HG02885 (cell line): ENCODE data around the gene SPARC.
"Not testable (repeated sequence)": the region's sequence is repeated elsewhere in the genome, so short reads cannot be mapped to it uniquely, and the experiment has no call there.

ENCODE experiments used
- ATAC-seq: cut with Tn5 transposase; IDR thresholded peaks from one replicate; pipeline ENCODE4 v1.9.1; 2021; ENCODE audit warnings: mild to moderate bottlenecking; ENCODE audit not compliant: unreplicated experiment, poor library complexity

The SPARC gene

GRCh38 chr5:151680944-151681427 lies 5.7 kb downstream of the SPARC start:
- no peak for ATAC-seq

GRCh38 chr5:151680156-151680505 lies 6.6 kb downstream of the SPARC start:
- not testable (repeated sequence) for ATAC-seq

GRCh38 chr5:151679421-151680155 lies 7.1 kb downstream of the SPARC start:
- no peak for ATAC-seq

- no peak for ATAC-seq
Measured at GRCh38 chr5:151678713-151679112, 8.0 kb downstream of the SPARC start.

- ATAC-seq = no peak
Measured at GRCh38 chr5:151677776-151678545, 8.8 kb downstream of the SPARC start.

GRCh38 chr5:151676719-151677118 lies 10.0 kb downstream of the SPARC start:
- no peak for ATAC-seq

- ATAC-seq = no peak
Measured at GRCh38 chr5:151676314-151676712, 10.4 kb downstream of the SPARC start.

GRCh38 chr5:151675611-151676313 lies 11.0 kb downstream of the SPARC start:
- peak; percentile 67 for ATAC-seq

- ATAC-seq = peak; percentile 18
Measured at GRCh38 chr5:151674626-151675610, 11.8 kb downstream of the SPARC start.

- ATAC-seq = no peak
Measured at GRCh38 chr5:151673421-151673820, 13.3 kb downstream of the SPARC start.

- no peak for ATAC-seq
Measured at GRCh38 chr5:151672516-151672915, 14.2 kb downstream of the SPARC start.

- no peak for ATAC-seq
Measured at GRCh38 chr5:151671950-151672349, 14.8 kb downstream of the SPARC start.

- ATAC-seq = no peak
Measured at GRCh38 chr5:151670953-151671636, 15.6 kb downstream of the SPARC start.

GRCh38 chr5:151670083-151670686 lies 16.5 kb downstream of the SPARC start:
- ATAC-seq = no peak

GRCh38 chr5:151667083-151667482 lies 19.6 kb downstream of the SPARC start:
- no peak for ATAC-seq

GRCh38 chr5:151665613-151666012 lies 21.1 kb downstream of the SPARC start:
- no peak for ATAC-seq

GRCh38 chr5:151664694-151665585 lies 21.8 kb downstream of the SPARC start:
- no peak for ATAC-seq
